ENCODE results near the gene ZNRF1. TPM values are rescaled to one million over a fixed set of nuclear protein-coding genes. Genes with fewer than 3 reads are reported as not detected.
"Not testable (repeated sequence)": the region's sequence is repeated elsewhere in the genome, so short reads cannot be mapped to it uniquely, and the experiment has no call there.

The ZNRF1 gene
- polyA plus RNA-seq, 1 experiment: 36.5 TPM

- no peak for TF ChIP-seq CTCF (IDR thresholded peaks at IDR 0.05; ENCODE audit: low read depth, low read length)
- DNase-seq (ENCODE audit: low read depth, low spot score): no peak
- no peak overlapping the region for H3K27ac ChIP-seq (ENCODE audit: low read depth, low read length)
- H3K4me3 ChIP-seq (ENCODE audit: low read depth, low read length): no peak overlapping the region
- H3K9me3 ChIP-seq (ENCODE audit: control insufficient read depth, insufficient read depth, low read length): peaks cover 8% of the 10 kb centered on the region
- H3K27me3 ChIP-seq (ENCODE audit: control insufficient read depth, insufficient read depth, low read length): no peaks in the 10 kb centered on the region
- ChIA-PET CTCF (interaction anchor here (1.1 to 1.9 kb wide), 2 partner anchors 11 to 260 kb away, joined by 3 to 9 read pairs; no protein-coding TSS in a partner anchor), POLR2A (no interaction called here)
Observed at GRCh38 chr16:75121949-75122568, 123.2 kb downstream of the ZNRF1 start.

- CTCF ChIA-PET: interaction anchor here (1.1 to 1.9 kb wide), 2 partner anchors 11 to 260 kb away, joined by 3 to 9 read pairs; no protein-coding TSS in a partner anchor
- DNase-seq (ENCODE audit: low read depth, low spot score): no peak
- Histone ChIP-seq H3K27ac (ENCODE audit: low read depth, low read length) (no peak overlapping the region), H3K4me3 (ENCODE audit: low read depth, low read length) (no peak overlapping the region), H3K27me3 (ENCODE audit: control insufficient read depth, insufficient read depth, low read length) (no peaks in the 10 kb centered on the region), H3K9me3 (ENCODE audit: control insufficient read depth, insufficient read depth, low read length) (peaks cover 11% of the 10 kb centered on the region)
- POLR2A ChIA-PET: no interaction called here
- TF ChIP-seq CTCF (IDR thresholded peaks at IDR 0.05; ENCODE audit: low read depth, low read length): no peak
Observed at GRCh38 chr16:75122609-75123008, 123.8 kb downstream of the ZNRF1 start.

GRCh38 chr16:75127713-75128415 is 129.0 kb downstream of the ZNRF1 start:
- POLR2A ChIA-PET: no interaction called here
- Histone ChIP-seq H3K4me3 (ENCODE audit: low read depth, low read length) (no peak overlapping the region), H3K27ac (ENCODE audit: low read depth, low read length) (no peak overlapping the region), H3K27me3 (ENCODE audit: control insufficient read depth, insufficient read depth, low read length) (peaks cover 2% of the 10 kb centered on the region), H3K9me3 (ENCODE audit: control insufficient read depth, insufficient read depth, low read length) (peaks cover 3% of the 10 kb centered on the region)
- DNase-seq (ENCODE audit: low read depth, low spot score): no peak
- no peak for TF ChIP-seq CTCF (IDR thresholded peaks at IDR 0.05; ENCODE audit: low read depth, low read length)
- CTCF ChIA-PET: no interaction called here

GRCh38 chr16:75129421-75130149 is 130.8 kb downstream of the ZNRF1 start:
- H3K27ac ChIP-seq (ENCODE audit: low read depth, low read length); H3K9me3 ChIP-seq (ENCODE audit: control insufficient read depth, insufficient read depth, low read length); H3K4me3 ChIP-seq (ENCODE audit: low read depth, low read length); DNase-seq (ENCODE audit: low read depth, low spot score); H3K27me3 ChIP-seq (ENCODE audit: control insufficient read depth, insufficient read depth, low read length); POLR2A ChIA-PET: not testable (repeated sequence)
- CTCF ChIA-PET: interaction anchor here (1.0 to 2.1 kb wide), 2 partner anchors 18 to 131 kb away, joined by 4 to 7 read pairs; partner anchors contain the start of gene ZNRF1

GRCh38 chr16:75130150-75130771 is 131.4 kb downstream of the ZNRF1 start:
- peaks cover 3% of the 10 kb centered on the region for H3K9me3 ChIP-seq (ENCODE audit: control insufficient read depth, insufficient read depth, low read length)
- DNase-seq (ENCODE audit: low read depth, low spot score): no peak
- CTCF ChIA-PET: interaction anchor here (1.0 to 2.1 kb wide), 2 partner anchors 19 to 132 kb away, joined by 4 to 7 read pairs; partner anchors contain the start of gene ZNRF1
- H3K27ac ChIP-seq (ENCODE audit: low read depth, low read length): no peak overlapping the region
- POLR2A ChIA-PET: no interaction called here
- no peak overlapping the region for H3K4me3 ChIP-seq (ENCODE audit: low read depth, low read length)
- no peak for TF ChIP-seq CTCF (IDR thresholded peaks at IDR 0.05; ENCODE audit: low read depth, low read length)
- peaks cover 2% of the 10 kb centered on the region for H3K27me3 ChIP-seq (ENCODE audit: control insufficient read depth, insufficient read depth, low read length)

Data from AG04450 (cell line).